K562 (cell line): Measurements from ENCODE around the gene RER1. TPM values are rescaled to one million over a fixed set of nuclear protein-coding genes. Genes with fewer than 3 reads are reported as not detected.
A peak's percentile ranks its signal among the peaks of the same experiment; 100 is the strongest.

Source experiments
- ARHGAP35 ChIP-seq: fragments of 450-650 bp; IDR thresholded peaks from 2 replicates; pipeline ENCODE4 v1.6.1; 2018; ENCODE audit not compliant: partially characterized antibody
- HDAC1 ChIP-seq, 2 experiments: fragments of 450-650 bp; IDR thresholded peaks; 2 replicates each; pipeline ENCODE4 v1.6.1; 2016 to 2017; ENCODE audit warnings: inconsistent platforms in 1 of 2, mild to moderate bottlenecking in 1 of 2, moderate library complexity in 1 of 2
- NFIX ChIP-seq: fragments of 250-450 bp; sonication (Bioruptor Pico); IDR thresholded peaks from 2 replicates; pipeline ENCODE4 v1.4.0; 2020; ENCODE audit warnings: low read depth, mild to moderate bottlenecking, moderate library complexity
- POLR2A ChIP-seq: fragments of 450-650 bp; conservative IDR thresholded peaks from 2 replicates; pipeline ENCODE4 v1.6.1; 2016
- RBM34 ChIP-seq: fragments of 200-400 bp; formaldehyde crosslinking; IDR thresholded peaks from 2 replicates; pipeline ENCODE4 v1.6.1; 2018; ENCODE audit warnings: low read length, borderline replicate concordance; ENCODE audit not compliant: insufficient read depth
- ZNF143 ChIP-seq: sonication (generic); formaldehyde crosslinking; IDR thresholded peaks from 2 replicates; pipeline ENCODE4 v1.9.0; 2022; ENCODE audit warnings: mild to moderate bottlenecking, missing genetic modification reagents
- polyA plus RNA-seq, 8 experiments: library from polyadenylated mRNA; depleted of rRNA in 4 of 8; stranded (reverse) in 5 of 8; unstranded in 3 of 8; fragments of >200 nt; fragmentation: Nextera tagmentation in 2 of 8; fragmentation: Illumina TruSeq in 1 of 8; extraction: Ambion mirVana in 2 of 8; extraction: Trizol in 1 of 8; gene quantifications; 2 replicates each; pipeline versions ENCODE4 v1.2.1 to v1.2.3, GENCODE V29; 2011 to 2014; ENCODE audit warnings: inconsistent platforms in 1 of 8, missing spikeins in 1 of 8
- total RNA-seq, 7 experiments: library from RNA; depleted of rRNA in 6 of 7; stranded (reverse); fragments of >200 nt in 6 of 7; fragmentation: Illumina TruSeq in 2 of 7; extraction: Trizol in 2 of 7; gene quantifications; 2 replicates each; pipeline versions ENCODE4 v1.2.1 to v1.2.3, GENCODE V29; 2011 to 2021; ENCODE audit warnings: low replicate concordance in 1 of 7
- TF ChIP-seq, protein P1 (sequence below), 3 experiments: IDR thresholded peaks in 2 of 3; conservative IDR thresholded peaks in 1 of 3; 2 replicates each; pipeline ENCODE4 v1.5.1; 2011 to 2012; ENCODE audit warnings: low read length in 3 of 3, mild to moderate bottlenecking in 3 of 3, control low read depth in 2 of 3, improper control_type of control experiment in 1 of 3, inconsistent platforms in 1 of 3, low read depth in 1 of 3, mixed read lengths in 1 of 3, moderate library complexity in 1 of 3; ENCODE audit not compliant: insufficient read depth in 2 of 3
- TF ChIP-seq, protein P2 (sequence below): fragments of 450-650 bp; IDR thresholded peaks from 2 replicates; pipeline ENCODE4 v1.6.1; 2014; ENCODE audit warnings: low read depth, mild to moderate bottlenecking, moderate library complexity, borderline replicate concordance
- TF ChIP-seq, protein P3 (sequence below): sonication (generic); formaldehyde crosslinking; IDR thresholded peaks from 2 replicates; pipeline ENCODE4 v1.8.0; 2022; ENCODE audit warnings: missing genetic modification reagents, mild to moderate bottlenecking, moderate library complexity, borderline replicate concordance
- TF ChIP-seq, protein P4 (sequence below): sonication (generic); formaldehyde crosslinking; IDR thresholded peaks from 2 replicates; pipeline ENCODE4 v1.8.1; 2023; ENCODE audit warnings: mild to moderate bottlenecking, missing genetic modification reagents, moderate library complexity
- TF ChIP-seq, protein P5 (sequence below): fragments of 450-650 bp; IDR thresholded peaks from 2 replicates; pipeline ENCODE4 v1.6.1; 2017; ENCODE audit warnings: antibody characterized with exemption, mild to moderate bottlenecking

The RER1 gene
- total and polyA plus RNA-seq, 9 of the 15 experiments (the other 6 are each of a cell fraction or from before 2014, with no cell fraction given): 19.6 to 354 (median 183) TPM

DNA sequence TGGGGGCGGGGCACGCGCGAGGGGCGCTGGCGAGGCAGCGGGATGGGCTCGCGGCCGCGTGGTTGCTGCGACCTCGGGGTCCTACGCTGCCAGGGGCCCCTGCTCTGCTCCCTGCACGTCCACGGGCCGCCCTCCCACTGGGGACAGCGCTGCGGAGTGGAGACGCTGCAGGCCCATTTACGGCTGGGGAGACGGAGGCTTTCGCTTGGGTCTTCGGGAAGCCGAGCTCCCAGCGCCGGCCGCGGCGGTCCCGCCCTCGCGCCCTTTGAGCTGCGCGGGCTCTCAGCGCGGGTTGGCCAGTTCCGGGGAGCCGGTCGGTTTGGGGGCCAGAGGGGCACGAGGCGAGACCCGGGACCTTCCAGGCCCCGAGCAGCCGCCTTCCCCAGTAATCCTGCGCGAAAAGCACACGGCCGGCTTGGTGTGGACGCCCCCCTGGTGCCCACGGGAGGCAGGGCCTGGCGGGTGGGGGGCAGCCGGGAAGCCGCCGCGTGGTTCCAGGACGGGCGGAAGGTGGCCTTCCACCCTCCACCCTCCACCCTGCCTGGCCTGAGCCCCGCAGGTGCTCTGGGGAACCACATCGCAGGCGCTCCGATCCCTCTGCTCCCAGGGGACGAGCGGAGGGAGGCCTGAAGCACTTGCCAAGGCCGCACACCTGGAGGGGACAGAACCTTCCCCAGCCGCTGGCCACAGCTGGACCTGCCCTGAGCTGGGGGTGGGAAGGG lies 21.3 kb downstream of the RER1 start (continued):
- TF ChIP-seq, protein P1, sequence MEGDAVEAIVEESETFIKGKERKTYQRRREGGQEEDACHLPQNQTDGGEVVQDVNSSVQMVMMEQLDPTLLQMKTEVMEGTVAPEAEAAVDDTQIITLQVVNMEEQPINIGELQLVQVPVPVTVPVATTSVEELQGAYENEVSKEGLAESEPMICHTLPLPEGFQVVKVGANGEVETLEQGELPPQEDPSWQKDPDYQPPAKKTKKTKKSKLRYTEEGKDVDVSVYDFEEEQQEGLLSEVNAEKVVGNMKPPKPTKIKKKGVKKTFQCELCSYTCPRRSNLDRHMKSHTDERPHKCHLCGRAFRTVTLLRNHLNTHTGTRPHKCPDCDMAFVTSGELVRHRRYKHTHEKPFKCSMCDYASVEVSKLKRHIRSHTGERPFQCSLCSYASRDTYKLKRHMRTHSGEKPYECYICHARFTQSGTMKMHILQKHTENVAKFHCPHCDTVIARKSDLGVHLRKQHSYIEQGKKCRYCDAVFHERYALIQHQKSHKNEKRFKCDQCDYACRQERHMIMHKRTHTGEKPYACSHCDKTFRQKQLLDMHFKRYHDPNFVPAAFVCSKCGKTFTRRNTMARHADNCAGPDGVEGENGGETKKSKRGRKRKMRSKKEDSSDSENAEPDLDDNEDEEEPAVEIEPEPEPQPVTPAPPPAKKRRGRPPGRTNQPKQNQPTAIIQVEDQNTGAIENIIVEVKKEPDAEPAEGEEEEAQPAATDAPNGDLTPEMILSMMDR (IDR thresholded peaks at IDR 0.05 in 2 of 3, conservative IDR thresholded peaks at IDR 0.05 in 1 of 3; ENCODE audit: insufficient read depth in 2 of 3, low read depth in 1 of 3, low read length in 3 of 3): 0 out of 6 replicates have a peak, but pooled peaks of 1 of the 3 experiments have one; percentile 4
- TF ChIP-seq, protein P2, sequence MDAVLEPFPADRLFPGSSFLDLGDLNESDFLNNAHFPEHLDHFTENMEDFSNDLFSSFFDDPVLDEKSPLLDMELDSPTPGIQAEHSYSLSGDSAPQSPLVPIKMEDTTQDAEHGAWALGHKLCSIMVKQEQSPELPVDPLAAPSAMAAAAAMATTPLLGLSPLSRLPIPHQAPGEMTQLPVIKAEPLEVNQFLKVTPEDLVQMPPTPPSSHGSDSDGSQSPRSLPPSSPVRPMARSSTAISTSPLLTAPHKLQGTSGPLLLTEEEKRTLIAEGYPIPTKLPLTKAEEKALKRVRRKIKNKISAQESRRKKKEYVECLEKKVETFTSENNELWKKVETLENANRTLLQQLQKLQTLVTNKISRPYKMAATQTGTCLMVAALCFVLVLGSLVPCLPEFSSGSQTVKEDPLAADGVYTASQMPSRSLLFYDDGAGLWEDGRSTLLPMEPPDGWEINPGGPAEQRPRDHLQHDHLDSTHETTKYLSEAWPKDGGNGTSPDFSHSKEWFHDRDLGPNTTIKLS: peak; percentile 3; the same call in 1 of the 2 replicates
- TF ChIP-seq NFIX (CRISPR knock-in tag): no peak
- TF ChIP-seq, protein P3, sequence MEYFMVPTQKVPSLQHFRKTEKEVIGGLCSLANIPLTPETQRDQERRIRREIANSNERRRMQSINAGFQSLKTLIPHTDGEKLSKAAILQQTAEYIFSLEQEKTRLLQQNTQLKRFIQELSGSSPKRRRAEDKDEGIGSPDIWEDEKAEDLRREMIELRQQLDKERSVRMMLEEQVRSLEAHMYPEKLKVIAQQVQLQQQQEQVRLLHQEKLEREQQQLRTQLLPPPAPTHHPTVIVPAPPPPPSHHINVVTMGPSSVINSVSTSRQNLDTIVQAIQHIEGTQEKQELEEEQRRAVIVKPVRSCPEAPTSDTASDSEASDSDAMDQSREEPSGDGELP: peak; percentile 40
- no peak for TF ChIP-seq RBM34
- no peak for TF ChIP-seq ZNF143 (CRISPR knock-in tag)
- peak; percentile 74 for TF ChIP-seq POLR2A
- TF ChIP-seq, protein P4, sequence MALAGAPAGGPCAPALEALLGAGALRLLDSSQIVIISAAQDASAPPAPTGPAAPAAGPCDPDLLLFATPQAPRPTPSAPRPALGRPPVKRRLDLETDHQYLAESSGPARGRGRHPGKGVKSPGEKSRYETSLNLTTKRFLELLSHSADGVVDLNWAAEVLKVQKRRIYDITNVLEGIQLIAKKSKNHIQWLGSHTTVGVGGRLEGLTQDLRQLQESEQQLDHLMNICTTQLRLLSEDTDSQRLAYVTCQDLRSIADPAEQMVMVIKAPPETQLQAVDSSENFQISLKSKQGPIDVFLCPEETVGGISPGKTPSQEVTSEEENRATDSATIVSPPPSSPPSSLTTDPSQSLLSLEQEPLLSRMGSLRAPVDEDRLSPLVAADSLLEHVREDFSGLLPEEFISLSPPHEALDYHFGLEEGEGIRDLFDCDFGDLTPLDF (CRISPR knock-in tag): peak; percentile 49; the same call in 1 of the 2 replicates
- TF ChIP-seq, protein P5, sequence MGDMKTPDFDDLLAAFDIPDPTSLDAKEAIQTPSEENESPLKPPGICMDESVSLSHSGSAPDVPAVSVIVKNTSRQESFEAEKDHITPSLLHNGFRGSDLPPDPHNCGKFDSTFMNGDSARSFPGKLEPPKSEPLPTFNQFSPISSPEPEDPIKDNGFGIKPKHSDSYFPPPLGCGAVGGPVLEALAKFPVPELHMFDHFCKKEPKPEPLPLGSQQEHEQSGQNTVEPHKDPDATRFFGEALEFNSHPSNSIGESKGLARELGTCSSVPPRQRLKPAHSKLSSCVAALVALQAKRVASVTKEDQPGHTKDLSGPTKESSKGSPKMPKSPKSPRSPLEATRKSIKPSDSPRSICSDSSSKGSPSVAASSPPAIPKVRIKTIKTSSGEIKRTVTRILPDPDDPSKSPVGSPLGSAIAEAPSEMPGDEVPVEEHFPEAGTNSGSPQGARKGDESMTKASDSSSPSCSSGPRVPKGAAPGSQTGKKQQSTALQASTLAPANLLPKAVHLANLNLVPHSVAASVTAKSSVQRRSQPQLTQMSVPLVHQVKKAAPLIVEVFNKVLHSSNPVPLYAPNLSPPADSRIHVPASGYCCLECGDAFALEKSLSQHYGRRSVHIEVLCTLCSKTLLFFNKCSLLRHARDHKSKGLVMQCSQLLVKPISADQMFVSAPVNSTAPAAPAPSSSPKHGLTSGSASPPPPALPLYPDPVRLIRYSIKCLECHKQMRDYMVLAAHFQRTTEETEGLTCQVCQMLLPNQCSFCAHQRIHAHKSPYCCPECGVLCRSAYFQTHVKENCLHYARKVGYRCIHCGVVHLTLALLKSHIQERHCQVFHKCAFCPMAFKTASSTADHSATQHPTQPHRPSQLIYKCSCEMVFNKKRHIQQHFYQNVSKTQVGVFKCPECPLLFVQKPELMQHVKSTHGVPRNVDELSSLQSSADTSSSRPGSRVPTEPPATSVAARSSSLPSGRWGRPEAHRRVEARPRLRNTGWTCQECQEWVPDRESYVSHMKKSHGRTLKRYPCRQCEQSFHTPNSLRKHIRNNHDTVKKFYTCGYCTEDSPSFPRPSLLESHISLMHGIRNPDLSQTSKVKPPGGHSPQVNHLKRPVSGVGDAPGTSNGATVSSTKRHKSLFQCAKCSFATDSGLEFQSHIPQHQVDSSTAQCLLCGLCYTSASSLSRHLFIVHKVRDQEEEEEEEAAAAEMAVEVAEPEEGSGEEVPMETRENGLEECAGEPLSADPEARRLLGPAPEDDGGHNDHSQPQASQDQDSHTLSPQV: peak; percentile 83
- no peak for TF ChIP-seq ARHGAP35
- TF ChIP-seq HDAC1 (IDR thresholded peaks at IDR 0.05): peak in 1 of 2 experiments; percentile 46; a peak in 1 of 4 replicates
